H1 (cell line): ENCODE measurements around the gene CCNE1. TPM values are rescaled to one million over a fixed set of nuclear protein-coding genes. Genes with fewer than 3 reads are reported as not detected.

Source experiments
- CTCF ChIA-PET: fragments of 300-600 bp; sonication (Branson Sonifier 250); formaldehyde crosslinking; loops from one replicate; lab custom pipeline; 2021; ENCODE audit not compliant: partially characterized antibody; lab: Charles Lee
- POLR2A ChIA-PET: fragments of 300-600 bp; sonication (Branson Sonifier 250); formaldehyde crosslinking; loops from one replicate; lab custom pipeline; 2021; ENCODE audit warnings: inconsistent platforms; ENCODE audit not compliant: partially characterized antibody; lab: Charles Lee
- DNase-seq, 2 experiments: peaks; one replicate each; pipeline versions ENCODE4 v3.0.0 to v3.0.0-alpha.2; 2010 to 2022; ENCODE audit warnings: low spot score in 2 of 2, low read depth in 1 of 2, mixed read lengths in 1 of 2
- FAIRE-seq: peaks from 2 replicates; lab custom pipeline; 2011; peaks lifted over from hg19 to GRCh38; lab: Jason Lieb, UNC
- H2AFZ ChIP-seq: 2 replicates; pipeline ENCODE4 v1.8.1; 2012; ENCODE audit warnings: low read length, inconsistent platforms
- H2AK5ac ChIP-seq: 2 replicates; pipeline ENCODE4 v1.6.1; 2013; ENCODE audit warnings: low read depth, low read length
- H2BK120ac ChIP-seq: replicated peaks from 2 replicates; pipeline ENCODE3; 2013; ENCODE audit warnings: low read depth, low read length, inconsistent platforms
- H2BK12ac ChIP-seq: 2 replicates; pipeline ENCODE4 v1.6.1; 2013; ENCODE audit warnings: low read depth, low read length
- H2BK15ac ChIP-seq: 2 replicates; pipeline ENCODE4 v1.6.1; 2013; ENCODE audit warnings: low read length
- H2BK20ac ChIP-seq: 2 replicates; pipeline ENCODE4 v1.6.1; 2013; ENCODE audit warnings: low read length
- H2BK5ac ChIP-seq: 2 replicates; pipeline ENCODE4 v1.6.1; 2013; ENCODE audit warnings: low read depth, low read length
- H3K14ac ChIP-seq: 2 replicates; pipeline ENCODE4 v1.6.1; 2013; ENCODE audit warnings: inconsistent platforms; ENCODE audit not compliant: insufficient read length
- H3K18ac ChIP-seq: 2 replicates; pipeline ENCODE4 v1.6.1; 2013; ENCODE audit warnings: low read length; ENCODE audit errors: extremely low read depth
- H3K23ac ChIP-seq: 2 replicates; pipeline ENCODE4 v1.6.1; 2013; ENCODE audit warnings: inconsistent platforms; ENCODE audit not compliant: insufficient read length
- H3K23me2 ChIP-seq: 2 replicates; pipeline ENCODE4 v1.6.1; 2013; ENCODE audit warnings: low read depth, low read length
- H3K27ac ChIP-seq: 2 replicates; pipeline ENCODE4 v1.6.1; 2011; ENCODE audit warnings: low read depth, low read length, inconsistent platforms
- H3K27me3 ChIP-seq, 4 experiments: replicated peaks in 1 of 4; 1 replicate in 1 of 4; 2 replicates in 3 of 4; pipeline versions ENCODE4 v1.6.1 to v1.8.1; 2011 to 2013; ENCODE audit warnings: low read length in 3 of 4, mild to moderate bottlenecking in 3 of 4, inconsistent platforms in 2 of 4, mixed read lengths in 2 of 4, moderate library complexity in 1 of 4; ENCODE audit not compliant: control insufficient read depth in 3 of 4, insufficient read depth in 3 of 4; ENCODE audit errors: extremely low read depth in 1 of 4
- H3K36me3 ChIP-seq, 4 experiments: 2 replicates each; pipeline versions ENCODE4 v1.6.1 to v1.8.1; 2011 to 2013; ENCODE audit warnings: mild to moderate bottlenecking in 4 of 4, low read length in 3 of 4, moderate library complexity in 2 of 4, control low read depth in 1 of 4, inconsistent platforms in 1 of 4; ENCODE audit not compliant: insufficient read depth in 4 of 4, control insufficient read depth in 2 of 4
- H3K4ac ChIP-seq: replicated peaks from 2 replicates; pipeline ENCODE3; 2013; ENCODE audit warnings: low read length, low read depth, mixed read lengths, inconsistent platforms; ENCODE audit not compliant: insufficient read length
- H3K4me1 ChIP-seq, 4 experiments: replicated peaks in 1 of 4; 1 replicate in 1 of 4; 2 replicates in 3 of 4; pipeline versions ENCODE4 v1.6.1 to v1.8.1; 2011 to 2013; ENCODE audit warnings: low read length in 3 of 4, inconsistent platforms in 2 of 4, mixed read lengths in 1 of 4; ENCODE audit not compliant: insufficient read depth in 4 of 4, control insufficient read depth in 3 of 4
- H3K4me2 ChIP-seq, 2 experiments: 2 replicates each; pipeline versions ENCODE4 v1.6.1 to v1.8.1; 2011 to 2013; ENCODE audit warnings: low read depth in 2 of 2, low read length in 2 of 2, control low read depth in 1 of 2, inconsistent platforms in 1 of 2, mild to moderate bottlenecking in 1 of 2; ENCODE audit not compliant: insufficient read depth in 1 of 2
- H3K4me3 ChIP-seq, 4 experiments: fragments of 200-600, 300-600 bp in 1 of 4; sonication (generic), shearing (Covaris generic), sonication (Bioruptor Twin) in 1 of 4; 2 replicates each; pipeline versions ENCODE4 v1.5.1 to v1.8.1; 2011 to 2016; ENCODE audit warnings: low read length in 4 of 4, low read depth in 3 of 4, control low read depth in 2 of 4, inconsistent platforms in 2 of 4, mild to moderate bottlenecking in 2 of 4, mixed read lengths in 1 of 4, moderate library complexity in 1 of 4; ENCODE audit not compliant: insufficient read depth in 2 of 4; ENCODE audit errors: extremely low read depth in 1 of 4
- H3K56ac ChIP-seq: replicated peaks from 2 replicates; pipeline ENCODE3; 2013; ENCODE audit warnings: low read depth, mild to moderate bottlenecking, mixed read lengths, low read length, inconsistent platforms; ENCODE audit not compliant: insufficient read length
- H3K79me1 ChIP-seq: 2 replicates; pipeline ENCODE4 v1.6.1; 2013; ENCODE audit warnings: low read depth, low read length, control low read depth
- H3K79me2 ChIP-seq, 2 experiments: 2 replicates each; pipeline versions ENCODE4 v1.6.1 to v1.8.1; 2012 to 2013; ENCODE audit warnings: low read length in 2 of 2, mild to moderate bottlenecking in 2 of 2, inconsistent platforms in 1 of 2; ENCODE audit not compliant: insufficient read depth in 2 of 2, control insufficient read depth in 1 of 2
- H3K9ac ChIP-seq, 4 experiments: replicated peaks in 1 of 4; 1 replicate in 1 of 4; 2 replicates in 3 of 4; pipeline versions ENCODE4 v1.6.1 to v1.8.1; 2011 to 2013; ENCODE audit warnings: low read depth in 3 of 4, low read length in 3 of 4, control low read depth in 2 of 4, mild to moderate bottlenecking in 2 of 4, moderate library complexity in 2 of 4, inconsistent platforms in 1 of 4; ENCODE audit errors: extremely low read depth in 1 of 4
- H3K9me3 ChIP-seq, 2 experiments: 2 replicates each; pipeline versions ENCODE4 v1.6.1 to v1.8.1; 2012 to 2013; ENCODE audit warnings: mild to moderate bottlenecking in 2 of 2, moderate library complexity in 2 of 2, control low read depth in 1 of 2, inconsistent platforms in 1 of 2, low read depth in 1 of 2, low read length in 1 of 2, mixed read lengths in 1 of 2; ENCODE audit not compliant: insufficient read depth in 2 of 2
- H4K20me1 ChIP-seq, 2 experiments: replicated peaks in 1 of 2; 2 replicates each; pipeline versions ENCODE3 to v1.8.1; 2011 to 2013; ENCODE audit warnings: inconsistent platforms in 2 of 2, low read length in 2 of 2, mild to moderate bottlenecking in 1 of 2; ENCODE audit not compliant: insufficient read depth in 2 of 2, control insufficient read depth in 1 of 2
- H4K5ac ChIP-seq: 2 replicates; pipeline ENCODE4 v1.6.1; 2013; ENCODE audit warnings: low read length, low read depth, mixed read lengths, inconsistent platforms; ENCODE audit not compliant: insufficient read length
- H4K8ac ChIP-seq: 2 replicates; pipeline ENCODE4 v1.8.0; 2013; ENCODE audit warnings: mild to moderate bottlenecking, moderate library complexity, low read length, inconsistent platforms; ENCODE audit not compliant: insufficient read depth; ENCODE audit errors: extremely low read depth
- H4K91ac ChIP-seq: replicated peaks from 2 replicates; pipeline ENCODE3; 2013; ENCODE audit warnings: low read length, mixed read lengths, inconsistent platforms; ENCODE audit not compliant: insufficient read length
- BACH1 ChIP-seq: IDR thresholded peaks from 2 replicates; pipeline ENCODE4 v1.6.1; 2012; ENCODE audit warnings: low read length, improper control_type of control experiment
- CBX5 ChIP-seq: fragments of 300-800, 300-1000 bp; sonication (generic); IDR thresholded peaks from 2 replicates; pipeline ENCODE4 v1.7.1; 2016; ENCODE audit warnings: antibody characterized with exemption, low read length, low read depth
- CTCF ChIP-seq, 3 experiments: IDR thresholded peaks; 1 replicate in 2 of 3; 2 replicates in 1 of 3; pipeline versions ENCODE4 v1.5.1 to v1.6.1; 2011; ENCODE audit warnings: low read length in 3 of 3, mild to moderate bottlenecking in 3 of 3, inconsistent platforms in 2 of 3, low read depth in 1 of 3, moderate library complexity in 1 of 3; ENCODE audit not compliant: insufficient read depth in 1 of 3; ENCODE audit errors: control extremely low read depth in 1 of 3
- EP300 ChIP-seq, 2 experiments: IDR thresholded peaks; 1 replicate in 1 of 2; 2 replicates in 1 of 2; pipeline ENCODE4 v1.6.1; 2011 to 2012; ENCODE audit warnings: low read depth in 2 of 2, low read length in 2 of 2, mild to moderate bottlenecking in 2 of 2, borderline replicate concordance in 1 of 2, inconsistent platforms in 1 of 2, moderate library complexity in 1 of 2
- HDAC2 ChIP-seq, 2 experiments: fragments of 300-600 bp in 1 of 2; sonication (generic) in 1 of 2; IDR thresholded peaks; 2 replicates each; pipeline ENCODE4 v1.6.1; 2011 to 2012; ENCODE audit warnings: low read depth in 2 of 2, low read length in 2 of 2, mild to moderate bottlenecking in 2 of 2, moderate library complexity in 2 of 2, borderline replicate concordance in 1 of 2, inconsistent platforms in 1 of 2
- MAFK ChIP-seq: IDR thresholded peaks from 2 replicates; pipeline ENCODE4 v1.6.1; 2012; ENCODE audit warnings: low read depth, mild to moderate bottlenecking, improper control_type of control experiment, low read length
- RBBP5 ChIP-seq: IDR thresholded peaks from 2 replicates; pipeline ENCODE4 v1.7.1; 2012; ENCODE audit warnings: low read depth, mild to moderate bottlenecking, inconsistent platforms, low read length, moderate library complexity, borderline replicate concordance
- RXRA ChIP-seq: IDR thresholded peaks from 2 replicates; pipeline ENCODE4 v1.6.1; 2011; ENCODE audit warnings: low read depth, mild to moderate bottlenecking, low read length, moderate library complexity; ENCODE audit not compliant: insufficient read depth
- TBP ChIP-seq: IDR thresholded peaks from 2 replicates; pipeline ENCODE4 v1.6.1; 2011; ENCODE audit warnings: low read depth, low read length, improper control_type of control experiment
- WGBS, 2 experiments: shearing (Covaris generic) in 1 of 2; methylation state at CpG; one replicate each; pipeline versions ENCODE4 v1.1.6 to v1.1.7; 2013 to 2015; ENCODE audit warnings: low lambda C conversion rate in 2 of 2, mixed read lengths in 2 of 2, inconsistent platforms in 1 of 2, low coverage in 1 of 2, missing lambda C conversion rate in 1 of 2; ENCODE audit not compliant: insufficient replicate concordance in 2 of 2, insufficient coverage in 1 of 2, insufficient read length in 1 of 2; ENCODE audit errors: extremely low coverage in 1 of 2, missing lambda C conversion rate in 1 of 2; 5-methylcytosine and 5-hydroxymethylcytosine counted together
- polyA plus RNA-seq, 7 experiments: library from polyadenylated mRNA; depleted of rRNA in 3 of 7; stranded (reverse) in 5 of 7; unstranded in 2 of 7; fragments of >200 nt in 5 of 7; fragments of 200-250 nt in 2 of 7; gene quantifications; 1 replicate in 5 of 7; 2 replicates in 1 of 7; 4 replicates in 1 of 7; pipeline versions ENCODE4 v1.2.1 to v1.2.3, GENCODE V29; 2011 to 2013; ENCODE audit warnings: missing spikeins in 2 of 7, mixed read lengths in 2 of 7
- total RNA-seq: library from RNA; stranded (reverse); fragmentation: NEBNext Ultra II Directional; extraction: Animal tissue kit (Norgen Biotek cat#: 25700); gene quantifications from 2 replicates; pipeline ENCODE4 v1.2.1, GENCODE V29; 2021

CCNE1 gene
- total and polyA plus RNA-seq, 2 of the 8 experiments (the other 6 are each of a cell fraction or from before 2014, with no cell fraction given): 43.2 to 44.6 TPM

GRCh38 chr19:29834991-29835846, 23.4 kb downstream of the CCNE1 start:
- H3K9me3 ChIP-seq: no peaks in the 10 kb centered on the region
- H3K56ac ChIP-seq: no peak overlapping the region
- ChIA-PET CTCF (no interaction called here), POLR2A (interaction anchor here (1.2 kb wide), 1 partner anchor 38 kb away, joined by 3 read pairs; no protein-coding TSS in a partner anchor)
- H3K4me3 ChIP-seq: no peak overlapping the region
- 83% methylated on average over 17 of the region's 17 CpGs; no CpG with 5 or more reads in 1 of the 2 experiments for WGBS, 2 experiments
- DNase-seq (no peak), FAIRE-seq (no peak)
- H3K23ac ChIP-seq: no peak overlapping the region
- H2BK5ac ChIP-seq: no peak overlapping the region
- H2AFZ ChIP-seq: no peak overlapping the region
- H3K14ac ChIP-seq: no peak overlapping the region
- H3K79me1 ChIP-seq: no peaks in the 10 kb centered on the region
- H2BK12ac ChIP-seq: no peak overlapping the region
- peak overlapping the region in 1 of 4 experiments; percentile 37; a peak in 1 of 7 replicates for H3K9ac ChIP-seq
- no peaks in the 10 kb centered on the region for H3K27me3 ChIP-seq
- no peaks in the 10 kb centered on the region for H3K79me2 ChIP-seq
- H3K4ac ChIP-seq: no peak overlapping the region
- no peaks in the 10 kb centered on the region for H4K20me1 ChIP-seq
- H2BK20ac ChIP-seq: no peak overlapping the region
- H3K27ac ChIP-seq: no peak overlapping the region
- H3K23me2 ChIP-seq: no peaks in the 10 kb centered on the region; the same call in 1 of the 2 replicates
- H2AK5ac ChIP-seq: no peak overlapping the region
- no peak overlapping the region for H4K91ac ChIP-seq
- H2BK15ac ChIP-seq: no peak overlapping the region
- no peak overlapping the region for H4K8ac ChIP-seq
- H3K4me2 ChIP-seq: no peak overlapping the region
- no peak overlapping the region for H4K5ac ChIP-seq
- H3K36me3 ChIP-seq: no peaks in the 10 kb centered on the region
- no peak overlapping the region for H2BK120ac ChIP-seq
- H3K18ac ChIP-seq: no peak overlapping the region
- H3K4me1 ChIP-seq: no peaks in the 10 kb centered on the region; a peak in 1 of 7 replicates
- TF ChIP-seq RXRA (no peak), CTCF (IDR thresholded peaks at IDR 0.05; ENCODE audit: control extremely low read depth in 1 of 3, insufficient read depth in 1 of 3, low read depth in 1 of 3, low read length in 3 of 3) (no peak), TBP (no peak), BACH1 (no peak), RBBP5 (no peak), MAFK (no peak), HDAC2 (IDR thresholded peaks at IDR 0.05; ENCODE audit: borderline replicate concordance in 1 of 2, low read depth in 2 of 2, low read length in 2 of 2) (no peak), EP300 (IDR thresholded peaks at IDR 0.05; ENCODE audit: borderline replicate concordance in 1 of 2, low read depth in 2 of 2, low read length in 2 of 2) (no peak), CBX5 (no peak)
